ENCODE data around the gene ARAP2.

Gene ARAP2

DNA sequence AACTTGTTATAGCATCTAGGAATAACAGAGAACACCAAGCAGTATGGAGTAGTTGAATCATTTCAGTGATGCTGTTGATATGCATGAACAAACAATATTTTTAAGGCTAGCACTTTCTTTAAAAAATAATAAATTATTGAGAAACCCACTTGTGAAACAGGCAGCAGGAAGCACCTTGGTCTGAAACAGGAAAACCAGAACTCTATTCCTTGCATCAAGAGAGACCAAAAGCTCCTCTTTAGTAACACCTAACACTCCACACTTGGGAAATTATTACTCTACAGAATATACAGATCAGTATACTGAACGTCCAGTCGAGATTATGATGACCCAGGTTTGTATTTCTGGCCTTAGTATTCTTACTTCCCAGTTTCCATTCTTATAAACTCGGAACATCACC is 129.0 kb downstream of the ARAP2 start:
- no peak for DNase-seq (ENCODE audit: low spot score)
- TF ChIP-seq, protein P1, sequence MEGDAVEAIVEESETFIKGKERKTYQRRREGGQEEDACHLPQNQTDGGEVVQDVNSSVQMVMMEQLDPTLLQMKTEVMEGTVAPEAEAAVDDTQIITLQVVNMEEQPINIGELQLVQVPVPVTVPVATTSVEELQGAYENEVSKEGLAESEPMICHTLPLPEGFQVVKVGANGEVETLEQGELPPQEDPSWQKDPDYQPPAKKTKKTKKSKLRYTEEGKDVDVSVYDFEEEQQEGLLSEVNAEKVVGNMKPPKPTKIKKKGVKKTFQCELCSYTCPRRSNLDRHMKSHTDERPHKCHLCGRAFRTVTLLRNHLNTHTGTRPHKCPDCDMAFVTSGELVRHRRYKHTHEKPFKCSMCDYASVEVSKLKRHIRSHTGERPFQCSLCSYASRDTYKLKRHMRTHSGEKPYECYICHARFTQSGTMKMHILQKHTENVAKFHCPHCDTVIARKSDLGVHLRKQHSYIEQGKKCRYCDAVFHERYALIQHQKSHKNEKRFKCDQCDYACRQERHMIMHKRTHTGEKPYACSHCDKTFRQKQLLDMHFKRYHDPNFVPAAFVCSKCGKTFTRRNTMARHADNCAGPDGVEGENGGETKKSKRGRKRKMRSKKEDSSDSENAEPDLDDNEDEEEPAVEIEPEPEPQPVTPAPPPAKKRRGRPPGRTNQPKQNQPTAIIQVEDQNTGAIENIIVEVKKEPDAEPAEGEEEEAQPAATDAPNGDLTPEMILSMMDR (IDR thresholded peaks at IDR 0.05; ENCODE audit: extremely low read depth, missing control alignments) = no peak

DNA sequence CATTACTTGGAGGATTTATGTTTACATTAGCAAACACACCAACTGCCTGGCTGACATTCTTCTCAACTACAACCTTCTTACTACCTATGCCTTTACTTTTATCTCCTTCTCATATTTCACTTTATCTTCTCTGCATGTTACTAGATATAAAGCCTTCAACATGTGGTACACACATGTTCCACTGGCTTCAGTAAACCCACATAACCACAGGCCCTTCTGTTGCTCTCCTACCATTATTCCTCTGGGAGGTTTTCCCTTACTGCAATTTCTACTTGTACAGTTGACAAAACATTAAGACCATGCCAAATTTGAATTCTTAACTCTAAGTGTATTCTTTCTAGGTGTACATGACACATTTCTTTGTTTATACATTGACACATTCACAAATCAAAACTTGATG is 133.1 kb downstream of the ARAP2 start:
- TF ChIP-seq, protein P1 (IDR thresholded peaks at IDR 0.05; ENCODE audit: extremely low read depth, missing control alignments) = no peak
- DNase-seq (ENCODE audit: low spot score) = no peak

DNA sequence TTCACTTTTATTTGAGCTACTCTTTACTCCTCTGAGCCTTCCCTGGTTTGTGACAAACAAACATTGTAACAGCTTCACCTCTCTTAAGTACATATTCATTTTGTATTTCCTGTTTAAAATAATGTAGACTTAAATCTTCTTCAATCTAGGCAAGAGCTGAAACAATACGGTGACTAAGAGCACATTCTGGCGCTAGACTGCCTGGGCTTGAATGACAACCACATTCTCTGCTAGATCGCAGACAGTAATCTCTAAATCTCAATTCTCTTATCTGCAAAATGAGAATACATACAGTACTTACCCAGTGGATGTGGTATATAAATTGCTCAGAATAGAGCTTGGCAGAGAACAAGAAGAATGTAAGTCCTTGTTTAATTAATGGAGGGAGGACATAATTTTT is 144.8 kb downstream of the ARAP2 start:
- no peak for DNase-seq (ENCODE audit: low spot score)
- TF ChIP-seq, protein P1 (IDR thresholded peaks at IDR 0.05; ENCODE audit: extremely low read depth, missing control alignments) = no peak

DNA sequence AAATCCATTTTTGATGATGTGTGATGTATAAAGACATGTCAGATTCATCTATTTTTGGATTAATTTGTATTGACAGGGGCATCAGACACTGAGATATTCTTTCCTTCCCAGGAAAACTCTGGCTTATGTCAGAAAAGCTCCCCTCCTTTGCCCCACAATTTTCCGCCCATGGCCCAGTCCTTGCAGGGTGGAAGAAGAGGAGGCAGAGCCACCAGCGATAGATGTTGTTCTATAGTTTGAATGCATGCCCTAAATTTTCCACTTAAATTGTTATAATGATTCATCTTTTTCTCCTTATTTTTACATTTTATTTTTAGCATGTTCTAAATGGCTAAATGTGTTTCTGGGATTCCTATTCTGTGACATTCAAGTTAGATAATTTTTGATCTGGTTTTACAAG is 149.3 kb downstream of the ARAP2 start:
- TF ChIP-seq, protein P1 (IDR thresholded peaks at IDR 0.05; ENCODE audit: extremely low read depth, missing control alignments) = no peak
- DNase-seq (ENCODE audit: low spot score) = no peak

DNA sequence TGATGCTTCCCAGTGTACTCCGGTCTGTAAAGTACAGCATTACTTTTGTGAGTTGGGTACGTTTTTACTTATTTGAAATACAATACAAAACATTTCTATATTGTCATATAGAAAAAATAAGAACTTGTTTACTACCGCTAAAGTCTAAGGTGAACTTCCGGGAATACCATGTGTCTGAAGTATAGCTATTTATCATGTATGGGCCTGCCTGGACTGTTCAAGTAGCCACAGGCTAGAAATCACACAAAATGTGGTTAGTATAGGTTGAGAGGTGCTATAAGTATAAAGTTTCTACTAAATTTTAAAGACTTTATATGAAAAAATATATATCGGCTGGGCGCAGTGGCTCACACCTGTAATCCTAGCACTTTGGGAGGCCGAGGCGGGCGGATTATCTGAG is 152.3 kb downstream of the ARAP2 start:
- TF ChIP-seq, protein P1 (IDR thresholded peaks at IDR 0.05; ENCODE audit: extremely low read depth, missing control alignments) = no peak
- DNase-seq (ENCODE audit: low spot score) = no peak

DNA sequence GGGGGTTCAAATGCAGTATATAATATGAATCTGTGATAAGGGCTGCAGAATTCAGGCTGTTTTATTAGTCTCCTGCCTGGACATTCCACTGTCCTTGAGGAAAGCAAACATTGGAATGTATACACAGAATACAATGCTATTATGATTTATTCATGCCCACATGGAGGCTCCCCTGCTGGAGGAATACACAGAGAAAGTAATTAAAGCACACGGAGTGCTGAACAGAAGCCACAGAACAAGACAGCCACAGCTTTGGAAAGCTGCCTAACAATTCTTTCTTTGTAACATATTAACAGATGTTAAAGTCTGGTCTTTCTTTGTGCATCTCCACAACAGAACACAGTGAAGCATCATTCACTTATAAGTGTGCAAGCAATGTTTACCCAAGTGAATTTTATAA is 155.8 kb downstream of the ARAP2 start:
- no peak for DNase-seq (ENCODE audit: low spot score)
- TF ChIP-seq, protein P1 (IDR thresholded peaks at IDR 0.05; ENCODE audit: extremely low read depth, missing control alignments) = no peak

DNA sequence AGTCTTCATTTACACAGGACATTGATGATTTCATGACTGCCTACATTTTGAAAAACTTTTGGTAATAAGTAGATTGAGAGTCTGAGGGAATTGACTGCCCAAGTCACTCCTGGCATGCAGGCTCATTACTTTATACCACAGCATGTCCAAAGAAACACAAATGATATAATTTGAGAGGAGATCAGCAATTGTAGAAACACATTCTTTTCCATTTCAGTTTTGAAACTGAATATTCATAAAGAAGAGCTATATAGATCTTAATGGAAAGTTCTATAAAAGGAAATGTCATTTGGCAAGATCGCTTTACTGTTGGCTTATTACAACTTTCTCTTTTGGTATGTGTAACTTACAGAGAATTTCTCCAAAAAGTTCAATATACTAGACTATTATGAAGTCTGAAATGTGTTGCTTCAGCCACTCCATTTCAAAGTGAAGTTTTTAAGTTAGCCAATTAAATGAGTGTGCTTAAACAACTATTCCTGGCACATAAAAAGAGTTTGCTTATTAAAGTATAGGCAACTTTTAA is 158.0 kb downstream of the ARAP2 start:
- no peak for DNase-seq (ENCODE audit: low spot score)
- TF ChIP-seq, protein P1 (IDR thresholded peaks at IDR 0.05; ENCODE audit: extremely low read depth, missing control alignments) = no peak
